Neutrophil (primary cell): ENCODE measurements around the gene ZBTB7A.

Experiments
- H3K27ac ChIP-seq: fragments of 200-600 bp; sonication (generic); 2 replicates; pipeline ENCODE4 v1.5.1; 2016; ENCODE audit warnings: mild to moderate bottlenecking, moderate library complexity
- H3K27me3 ChIP-seq: fragments of 200-600 bp; sonication (generic); 2 replicates; pipeline ENCODE4 v1.6.0; 2016; ENCODE audit warnings: mild to moderate bottlenecking
- H3K36me3 ChIP-seq: fragments of 200-600 bp; sonication (generic); 2 replicates; pipeline ENCODE4 v1.5.1; 2017
- H3K4me1 ChIP-seq, 2 experiments: fragments of 200-600 bp in 1 of 2; sonication (generic) in 1 of 2; 1 replicate in 1 of 2; 2 replicates in 1 of 2; pipeline versions ENCODE4 v1.5.1 to v1.6.1; 2013 to 2016; ENCODE audit warnings: low read depth in 1 of 2, low read length in 1 of 2, mild to moderate bottlenecking in 1 of 2, moderate library complexity in 1 of 2; ENCODE audit not compliant: control insufficient read depth in 1 of 2, insufficient read depth in 1 of 2
- H3K4me3 ChIP-seq, 2 experiments: fragments of 200-600 bp in 1 of 2; sonication (generic) in 1 of 2; 1 replicate in 1 of 2; 2 replicates in 1 of 2; pipeline ENCODE4 v1.5.1; 2013 to 2016; ENCODE audit warnings: low read depth in 1 of 2, low read length in 1 of 2, mild to moderate bottlenecking in 1 of 2, moderate library complexity in 1 of 2
- H3K9me3 ChIP-seq: fragments of 200-600 bp; sonication (generic); 2 replicates; pipeline ENCODE4 v1.5.1; 2016
- CTCF ChIP-seq: fragments of 200-600 bp; sonication (generic); IDR thresholded peaks from 2 replicates; pipeline ENCODE4 v1.5.1; 2016; ENCODE audit warnings: antibody characterized with exemption

The ZBTB7A gene

DNA sequence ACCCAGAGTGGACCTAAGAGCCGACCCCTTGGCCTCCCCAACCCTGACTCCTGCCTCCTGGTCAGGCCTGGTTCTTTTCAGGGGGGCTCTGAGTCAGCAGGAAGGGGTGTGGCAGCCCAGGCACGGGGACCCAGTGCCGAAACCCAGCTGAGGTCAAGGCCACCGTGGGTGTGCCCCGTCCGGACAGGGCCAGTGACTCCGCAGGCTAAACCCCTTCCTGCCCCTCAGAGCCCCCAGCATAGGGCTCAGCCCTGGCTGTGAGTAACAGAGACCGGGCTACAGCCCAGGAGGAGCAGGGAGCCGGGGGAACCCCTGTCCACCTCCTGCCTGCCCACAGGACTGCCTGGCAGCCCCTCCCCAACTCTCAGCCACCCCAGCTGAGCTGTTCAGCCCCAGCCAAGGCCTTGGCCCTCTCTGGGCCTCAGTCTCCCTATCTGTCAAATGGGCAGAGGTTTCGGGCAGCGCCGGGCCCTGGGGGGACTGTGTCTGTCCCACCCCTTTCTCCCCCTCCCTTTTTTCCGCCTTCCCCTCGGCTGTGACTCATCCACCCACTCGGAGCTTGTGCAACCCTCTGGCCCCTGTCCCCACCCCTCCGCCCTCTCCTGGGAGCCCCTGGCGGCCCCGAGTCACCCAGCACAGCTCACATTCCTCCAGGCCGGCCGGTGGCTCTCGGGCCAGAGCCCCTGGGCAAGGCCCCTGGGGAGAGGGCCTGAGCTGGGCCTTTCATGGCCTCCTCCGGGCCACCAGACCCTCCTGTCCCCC, 8.6 kb downstream of the ZBTB7A start:
- Histone ChIP-seq H3K27ac (peak overlapping the region; percentile 95), H3K36me3 (peaks cover 34% of the 10 kb centered on the region), H3K27me3 (no peaks in the 10 kb centered on the region), H3K4me3 (no peak overlapping the region), H3K9me3 (no peaks in the 10 kb centered on the region), H3K4me1 (peaks cover 54% of the 10 kb centered on the region in 2 experiments)
- TF ChIP-seq CTCF, result no peak

- Histone ChIP-seq H3K27ac (no peak overlapping the region), H3K36me3 (peaks cover 58% of the 10 kb centered on the region), H3K27me3 (no peaks in the 10 kb centered on the region), H3K4me3 (no peak overlapping the region), H3K9me3 (no peaks in the 10 kb centered on the region), H3K4me1 (peaks cover 31 to 34% of the 10 kb centered on the region in 2 experiments)
- no peak for TF ChIP-seq CTCF
Observed at GRCh38 chr19:4055209-4055552, 11.5 kb downstream of the ZBTB7A start.

- no peaks in the 10 kb centered on the region for H3K27me3 ChIP-seq
- H3K4me3 ChIP-seq, result no peak overlapping the region
- no peak for TF ChIP-seq CTCF
- H3K36me3 ChIP-seq, result peaks cover 63% of the 10 kb centered on the region
- H3K4me1 ChIP-seq, result peaks cover 26 to 29% of the 10 kb centered on the region in 2 experiments
- H3K9me3 ChIP-seq, result no peaks in the 10 kb centered on the region
- no peak overlapping the region for H3K27ac ChIP-seq
Observed at GRCh38 chr19:4054441-4055208, 12.1 kb downstream of the ZBTB7A start.

DNA sequence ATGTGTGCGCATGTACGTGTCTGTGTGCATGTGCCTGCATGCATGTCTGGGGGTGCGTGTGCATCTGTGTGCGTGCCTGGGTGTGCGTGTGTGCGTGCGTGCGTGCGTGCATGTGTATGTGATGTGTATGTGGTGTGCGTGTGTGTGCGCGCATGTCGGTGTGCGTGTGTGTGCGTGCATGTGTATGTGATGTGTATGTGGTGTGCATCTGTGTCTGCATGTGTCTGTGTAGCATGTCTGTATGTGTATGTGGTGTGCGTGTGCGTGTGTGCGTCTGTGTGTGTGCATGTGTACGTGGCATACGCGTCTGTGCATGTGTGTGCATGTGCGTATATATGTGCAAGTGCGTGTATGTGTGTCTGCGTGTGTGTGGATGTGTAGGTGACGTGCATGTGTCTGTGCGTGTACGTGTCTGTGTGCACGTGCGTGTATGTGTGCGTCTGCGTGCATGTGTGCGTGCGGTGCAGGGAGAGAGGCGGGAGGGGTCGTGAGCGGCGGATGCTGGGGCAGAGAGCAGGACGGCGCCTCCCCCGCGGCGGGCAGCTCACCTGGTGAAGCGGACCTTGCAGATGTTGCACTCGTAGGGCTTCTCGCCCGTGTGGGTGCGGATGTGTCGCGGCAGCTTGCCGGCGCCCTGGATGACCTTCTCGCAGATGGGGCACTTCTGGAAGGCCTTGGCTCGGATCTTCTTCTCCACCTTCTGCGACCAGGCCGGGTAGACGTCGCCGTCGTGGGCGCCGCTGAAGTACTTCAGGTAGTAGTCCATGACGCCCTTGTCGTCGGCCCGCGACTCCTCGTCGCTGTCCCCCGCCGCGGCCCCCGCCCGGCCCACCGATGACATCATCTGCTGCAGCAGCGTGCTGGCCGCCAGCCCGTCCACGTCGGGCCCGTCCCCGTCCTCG, 13.0 kb downstream of the ZBTB7A start:
- TF ChIP-seq CTCF, result no peak
- Histone ChIP-seq H3K27ac (no peak overlapping the region), H3K4me1 (peaks cover 16 to 19% of the 10 kb centered on the region in 2 experiments), H3K9me3 (no peaks in the 10 kb centered on the region), H3K36me3 (peaks cover 69% of the 10 kb centered on the region), H3K4me3 (no peak overlapping the region), H3K27me3 (no peaks in the 10 kb centered on the region)

- TF ChIP-seq CTCF, result no peak
- no peak overlapping the region for H3K4me3 ChIP-seq
- H3K9me3 ChIP-seq, result no peaks in the 10 kb centered on the region
- H3K27me3 ChIP-seq, result no peaks in the 10 kb centered on the region
- peaks cover 10 to 13% of the 10 kb centered on the region in 2 experiments for H3K4me1 ChIP-seq
- peak overlapping the region; percentile 58 for H3K27ac ChIP-seq
- H3K36me3 ChIP-seq, result peaks cover 73% of the 10 kb centered on the region
Observed at GRCh38 chr19:4052993-4053422, 13.7 kb downstream of the ZBTB7A start.
